NOMO-1 (cell line): ENCODE results near the gene SYNDIG1L.

Experiments used
- DNase-seq, 2 experiments: peaks; one replicate each; lab custom pipeline; 2025; ENCODE audit not compliant: unreplicated experiment in 2 of 2; lab: John Stamatoyannopoulos, UW

SYNDIG1L gene

DNA sequence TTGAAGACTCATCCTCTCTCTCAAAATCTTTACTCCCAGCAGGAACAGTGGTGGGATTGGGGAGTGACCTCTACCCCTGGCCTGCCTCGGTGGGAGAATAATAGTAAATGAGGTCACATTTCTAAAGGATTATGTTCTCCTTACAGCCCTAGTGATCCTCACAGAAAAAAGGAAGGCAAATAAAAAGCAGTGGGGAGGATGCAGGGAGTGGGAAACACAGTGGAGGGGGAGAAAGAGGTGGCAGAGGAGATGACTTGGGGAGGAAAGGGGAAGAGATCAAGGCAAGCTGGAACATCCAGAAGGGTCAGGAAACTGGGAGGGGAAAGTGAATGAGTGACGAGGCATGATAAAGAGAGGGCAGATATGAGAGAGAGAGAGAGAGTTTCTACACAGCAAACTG is 8.3 kb upstream of the SYNDIG1L start:
- DNase-seq: no peak

DNA sequence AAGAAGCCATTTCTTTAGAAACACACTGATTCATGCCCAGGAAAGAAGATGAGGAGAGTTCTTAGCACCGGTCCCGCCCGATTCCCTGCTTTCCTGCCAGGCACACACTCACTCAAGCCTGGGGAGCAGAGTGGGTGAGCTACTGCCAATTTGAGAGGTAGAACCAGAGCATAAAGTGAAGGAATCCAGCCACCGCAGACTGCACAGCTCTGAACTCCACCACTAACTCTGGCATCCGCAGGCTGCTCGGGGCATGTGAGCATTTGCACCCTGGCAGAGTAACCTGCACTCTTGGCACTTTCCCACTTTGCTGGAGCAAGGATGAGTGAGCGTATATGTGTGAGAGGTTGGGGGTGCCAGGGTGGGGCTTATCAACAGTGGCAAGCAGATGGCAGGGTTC is 4.0 kb upstream of the SYNDIG1L start:
- DNase-seq: no peak

DNA sequence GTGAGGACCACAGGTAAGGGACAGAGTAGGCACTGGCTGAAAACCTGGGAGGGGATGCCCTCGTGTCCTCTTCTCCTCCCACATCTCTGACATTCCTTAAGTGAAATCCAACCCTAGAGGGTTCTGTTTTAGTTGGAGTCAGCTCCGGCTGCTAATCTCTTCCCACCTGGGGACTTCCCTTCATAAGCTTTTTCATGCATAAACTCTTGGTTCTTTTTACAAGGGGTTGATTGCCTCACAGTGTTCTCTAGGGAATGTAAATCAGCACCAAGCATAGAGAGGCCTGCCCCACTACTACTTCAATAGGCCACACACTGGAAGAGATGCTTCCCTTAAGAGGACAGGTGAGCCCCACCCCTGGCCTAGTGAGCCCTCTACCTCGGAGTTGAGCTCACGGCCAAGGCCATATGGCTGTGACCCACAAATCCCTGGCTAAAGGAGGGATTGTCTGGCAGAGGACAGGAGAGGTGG is 3.2 kb upstream of the SYNDIG1L start:
- no peak for DNase-seq

DNA sequence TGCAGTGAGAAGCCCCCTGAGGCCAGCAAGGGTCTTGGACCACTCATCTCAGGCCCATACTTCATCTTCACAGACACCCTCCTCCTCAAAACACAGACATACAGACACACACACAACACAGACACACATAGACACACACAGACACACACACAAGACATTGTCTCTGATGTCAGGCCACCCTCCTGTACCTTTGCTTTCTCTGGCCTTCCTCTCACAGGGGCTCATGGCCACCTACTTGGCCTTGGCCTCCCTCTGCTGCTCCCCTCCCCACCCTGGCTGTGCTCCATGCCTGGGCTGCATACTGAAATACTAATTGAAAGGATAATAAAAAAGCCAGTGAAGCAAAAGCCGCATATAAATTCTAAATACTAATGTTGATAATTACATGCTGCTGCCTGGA is 1.6 kb upstream of the SYNDIG1L start:
- DNase-seq: no peak

DNA sequence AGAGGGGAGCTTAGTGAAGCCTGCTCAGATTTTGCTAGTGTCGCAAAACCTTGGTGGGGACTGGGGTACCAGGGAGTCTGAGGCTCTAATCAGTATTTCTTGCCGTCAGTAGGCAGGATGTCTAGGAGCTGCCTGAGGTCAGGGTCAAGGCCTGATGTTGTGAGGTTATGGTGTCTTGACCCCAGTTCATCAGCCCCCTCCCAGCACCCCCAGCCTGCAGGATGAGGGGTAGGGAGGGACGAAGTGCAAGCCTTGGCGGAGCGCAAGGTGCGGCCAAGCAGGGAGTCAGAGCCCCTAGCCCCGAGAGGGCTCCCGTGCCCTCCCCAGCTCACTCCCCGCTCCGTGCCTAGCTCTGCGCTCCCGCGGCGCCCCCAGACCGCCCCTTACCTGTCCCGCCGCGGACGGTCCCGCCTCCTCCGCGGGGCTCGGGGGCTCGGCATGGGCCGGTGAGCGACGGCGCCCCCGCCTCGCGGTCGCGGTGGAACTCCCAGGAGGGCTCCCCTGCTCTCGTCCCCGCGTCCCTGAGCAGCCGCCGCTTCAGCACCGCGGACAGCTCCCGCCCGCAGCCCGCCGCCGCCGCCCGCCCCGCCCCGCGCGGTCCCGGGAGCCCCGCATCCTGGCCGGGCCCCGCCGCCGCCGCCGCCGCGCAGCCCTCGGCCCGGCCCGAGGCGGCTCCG is 347 bp downstream of the SYNDIG1L start:
- DNase-seq: peak in 1 of 2 experiments; percentile 7

DNA sequence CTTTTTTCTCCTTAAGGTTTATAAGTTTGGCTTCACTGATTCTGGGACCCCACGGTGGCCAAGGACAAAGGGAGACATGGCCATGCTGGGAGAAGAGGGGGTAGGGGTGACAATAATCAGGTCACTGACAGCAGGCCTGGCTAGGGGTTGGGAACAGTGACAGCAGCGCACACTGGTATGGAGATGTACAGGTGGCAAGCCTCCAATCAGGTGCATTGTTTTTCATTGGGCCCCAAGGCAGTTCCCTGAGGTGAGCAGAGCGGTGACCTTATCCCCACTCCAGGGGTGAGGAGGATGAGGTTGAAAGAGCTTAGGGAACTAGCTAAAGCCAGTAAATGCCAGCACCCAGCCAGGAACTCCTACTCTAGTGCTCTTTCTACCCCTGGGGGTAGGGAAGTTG is 1.4 kb downstream of the SYNDIG1L start:
- no peak for DNase-seq

DNA sequence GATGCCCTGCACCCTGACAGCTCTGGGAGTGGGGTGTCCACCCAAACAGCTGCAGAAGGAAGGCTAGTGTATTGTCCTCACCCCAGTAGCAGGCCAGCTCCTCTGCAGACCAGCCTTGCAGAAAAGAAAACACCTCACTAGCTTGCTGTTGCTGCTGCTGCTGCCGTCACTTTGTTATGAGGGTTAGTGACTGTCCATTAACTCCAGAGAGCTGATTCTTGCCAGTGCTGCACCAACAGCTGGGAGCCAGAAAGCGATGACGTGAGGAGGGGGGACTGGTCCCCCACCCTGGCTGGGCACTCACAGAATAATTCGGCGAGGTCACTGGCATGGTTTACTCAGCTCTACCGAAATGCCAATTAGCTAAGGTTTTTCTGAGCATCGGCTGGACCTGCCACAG is 2.8 kb downstream of the SYNDIG1L start:
- no peak for DNase-seq

DNA sequence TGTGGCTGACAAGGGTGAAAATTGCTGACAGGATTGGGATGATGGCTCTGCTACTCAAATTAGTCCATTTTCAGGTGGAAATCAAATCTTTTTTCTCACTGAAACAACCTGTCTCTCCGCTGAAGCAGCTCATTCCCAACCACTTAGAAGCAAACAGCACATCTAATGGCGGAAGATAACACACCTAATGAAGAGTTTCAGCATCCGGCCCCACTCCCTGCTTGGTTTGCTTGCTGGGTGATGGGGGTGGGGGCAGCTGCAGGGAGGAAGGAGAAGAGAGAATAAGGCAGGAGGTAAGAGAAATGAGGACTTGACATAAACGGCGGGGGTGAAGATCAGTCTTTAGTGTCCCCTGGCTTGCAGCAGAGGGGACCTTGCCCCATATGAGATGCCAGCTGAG is 4.0 kb downstream of the SYNDIG1L start:
- DNase-seq: no peak

DNA sequence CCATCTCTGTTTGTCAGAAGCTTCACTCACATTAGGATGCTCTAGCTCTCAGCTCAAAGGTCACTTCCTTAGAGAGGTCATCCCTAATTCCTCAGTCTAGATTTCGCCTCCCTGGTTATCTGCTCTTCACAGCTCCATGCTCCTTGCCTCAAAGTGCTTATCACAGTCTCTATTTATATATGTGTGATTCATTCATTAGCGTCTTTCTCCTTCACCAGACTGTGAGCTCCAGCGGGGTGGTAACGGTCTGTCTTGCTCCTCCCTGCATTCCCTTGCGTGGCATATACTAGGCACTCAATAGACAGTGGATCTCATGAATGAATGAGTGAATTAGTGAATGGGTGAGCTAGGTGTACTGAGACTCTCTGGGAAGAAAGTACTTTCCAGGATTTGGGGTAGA is 6.9 kb downstream of the SYNDIG1L start:
- DNase-seq: no peak

DNA sequence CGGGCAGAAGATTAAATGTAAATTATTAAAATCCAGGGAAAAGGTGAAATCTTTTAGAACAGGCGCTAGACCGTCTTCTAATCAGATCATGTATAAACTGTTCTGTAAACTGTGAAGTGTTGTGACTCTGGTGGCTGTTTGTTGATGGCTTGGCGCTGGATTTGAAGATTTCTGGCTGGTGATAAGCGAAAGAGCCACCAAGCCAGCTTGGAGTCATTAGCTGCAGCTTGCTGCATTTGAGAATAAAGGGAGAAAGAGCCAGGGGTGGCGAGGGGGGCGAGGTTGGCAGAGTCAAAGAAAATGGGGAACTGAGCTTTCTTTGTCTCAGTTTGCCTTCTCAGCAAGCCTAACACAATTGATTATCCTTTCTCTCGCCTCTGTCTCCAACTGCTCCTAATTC is 8.0 kb downstream of the SYNDIG1L start:
- DNase-seq: no peak

DNA sequence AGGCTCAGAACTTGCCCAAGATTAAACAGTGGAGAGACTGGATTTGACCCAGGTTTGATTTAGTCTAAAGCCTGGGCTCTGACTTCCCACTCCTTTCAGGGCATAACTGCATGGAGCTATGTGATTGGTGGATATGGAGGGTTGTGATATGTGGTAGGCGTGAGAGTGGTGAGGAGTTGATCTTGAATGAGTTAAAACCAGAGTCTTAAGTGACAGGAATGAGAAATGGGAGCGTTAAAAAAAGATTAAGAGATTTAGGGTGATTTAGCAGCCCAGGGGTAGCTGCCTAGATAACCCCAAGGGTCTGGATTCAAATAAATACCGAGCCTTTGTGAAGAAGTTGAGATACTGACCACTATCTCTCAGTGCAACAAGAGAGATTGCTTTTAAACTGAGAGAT is 8.4 kb downstream of the SYNDIG1L start:
- no peak for DNase-seq

DNA sequence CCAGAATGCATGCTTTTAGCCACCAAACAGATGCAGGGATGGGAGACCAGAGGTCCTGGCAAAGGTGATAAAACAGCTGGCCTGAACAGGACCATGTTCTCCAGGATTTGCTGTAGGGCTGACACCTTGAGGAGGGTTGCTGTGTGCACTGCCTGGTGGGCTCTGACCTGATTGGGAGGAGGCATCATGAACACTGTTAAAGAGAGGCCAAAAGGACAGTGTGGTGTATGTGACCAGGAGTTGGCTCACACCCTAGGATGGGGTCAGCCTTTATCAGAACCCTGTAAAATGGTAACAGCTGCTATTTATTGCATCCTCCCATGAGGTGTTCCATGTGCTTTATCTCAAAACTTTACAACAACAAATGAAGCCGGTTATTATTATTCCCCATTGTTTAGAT is 8.8 kb downstream of the SYNDIG1L start:
- no peak for DNase-seq

DNA sequence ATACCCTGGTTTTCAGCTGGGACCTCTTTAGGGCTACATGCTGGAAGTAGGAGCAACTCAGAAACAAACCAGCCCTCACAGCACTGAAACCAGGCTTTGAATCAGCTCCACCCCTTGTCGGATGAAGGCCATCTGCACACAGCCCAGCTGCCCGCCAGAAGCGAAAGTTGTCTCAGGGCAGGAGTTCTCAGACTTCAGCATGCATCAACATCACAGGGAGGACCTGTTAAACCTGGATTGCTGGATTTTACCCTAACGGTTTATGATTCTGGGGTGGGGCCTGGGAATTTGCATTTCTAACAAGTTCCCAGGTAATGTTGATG is 10.9 kb downstream of the SYNDIG1L start:
- DNase-seq: no peak

DNA sequence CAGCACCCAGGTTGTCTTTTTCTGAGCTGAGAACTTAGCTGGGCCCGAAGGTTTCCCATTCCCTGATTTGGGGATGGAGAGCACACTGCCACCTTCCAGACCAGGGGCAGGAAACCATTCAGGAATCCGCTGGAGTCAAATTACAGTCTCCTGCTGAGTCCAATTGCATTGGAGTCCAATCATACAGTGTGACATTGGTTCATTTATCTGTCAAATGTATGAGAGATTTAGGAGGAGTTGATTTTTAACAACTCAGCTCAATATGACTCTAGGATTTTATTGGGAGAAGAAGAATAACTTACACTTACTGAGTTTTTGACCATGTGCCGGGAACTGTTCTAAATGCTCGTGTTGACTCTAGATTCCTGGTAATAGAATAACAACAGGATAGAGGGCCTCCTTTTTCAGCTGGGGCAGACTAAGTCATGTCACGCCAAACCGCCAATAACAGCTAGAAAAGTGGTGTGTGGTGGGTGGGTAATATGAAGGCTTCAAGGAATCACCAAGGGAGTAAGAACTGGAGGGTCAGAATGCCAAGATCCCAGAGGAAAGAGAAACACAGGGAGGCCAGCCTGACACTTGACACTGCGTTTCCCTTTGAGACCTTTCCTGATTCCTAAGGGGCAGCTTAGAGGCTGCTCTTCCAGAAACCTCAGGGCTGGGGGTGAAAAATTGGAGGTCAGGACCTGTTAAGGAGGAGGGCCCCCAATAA is 11.5 kb downstream of the SYNDIG1L start:
- no peak for DNase-seq

DNA sequence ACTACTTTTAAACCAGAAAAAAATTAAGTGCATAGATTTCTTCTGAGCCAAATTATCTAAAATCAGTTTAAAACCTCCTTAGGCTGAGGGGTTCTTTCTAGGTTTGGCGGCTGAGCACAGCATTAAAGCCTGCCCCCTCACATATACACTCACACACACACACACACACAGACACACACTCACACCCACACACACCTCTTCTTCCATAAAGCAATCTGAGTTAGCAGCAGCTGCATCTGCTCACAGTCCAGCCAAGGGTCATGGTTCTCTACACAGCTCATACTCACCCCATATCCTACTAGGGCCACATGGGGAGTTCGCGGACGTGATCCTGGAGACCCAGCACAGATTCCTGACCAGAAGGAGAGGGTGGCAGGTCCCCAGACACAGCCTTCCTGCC is 12.4 kb downstream of the SYNDIG1L start:
- DNase-seq: no peak

DNA sequence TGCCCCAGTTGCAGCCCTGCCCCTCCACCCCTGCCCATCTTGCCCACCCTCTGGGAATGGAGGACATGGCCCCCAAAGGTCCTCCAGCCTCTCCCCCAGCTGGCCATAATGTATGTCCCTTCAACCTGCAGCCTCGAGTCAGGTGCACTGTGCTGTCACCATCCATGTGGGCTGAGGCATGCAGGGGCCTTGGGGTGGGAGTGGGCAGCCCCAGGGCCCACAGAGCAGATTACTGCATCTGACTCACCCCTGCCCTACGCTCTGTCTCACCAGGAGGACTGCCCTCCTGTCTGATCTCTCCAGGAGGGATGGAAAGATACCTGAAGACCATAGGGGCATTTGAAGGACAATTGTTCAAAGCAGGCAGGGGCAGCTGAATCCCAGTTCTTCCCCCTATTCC is 13.3 kb downstream of the SYNDIG1L start:
- DNase-seq: no peak

DNA sequence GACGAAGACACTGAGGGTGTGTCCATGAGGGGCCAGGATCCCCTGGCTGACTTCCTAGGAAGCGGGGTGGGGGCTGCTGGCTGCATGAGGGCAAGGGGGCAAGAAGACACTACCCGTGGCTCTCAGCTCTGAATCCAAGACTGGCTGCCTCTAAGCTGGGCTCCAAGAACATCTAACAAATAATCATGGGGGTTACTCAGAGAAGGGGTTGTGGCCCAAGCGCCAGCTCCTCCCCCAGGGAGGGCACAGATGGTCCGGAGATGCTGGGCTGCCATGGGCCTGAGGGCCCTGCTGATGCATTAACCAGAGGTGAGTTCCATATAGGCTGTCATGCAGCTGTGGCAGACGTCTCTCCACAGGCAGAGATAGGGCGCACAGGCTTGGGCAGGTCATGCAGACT is 14.3 kb downstream of the SYNDIG1L start:
- DNase-seq: no peak

DNA sequence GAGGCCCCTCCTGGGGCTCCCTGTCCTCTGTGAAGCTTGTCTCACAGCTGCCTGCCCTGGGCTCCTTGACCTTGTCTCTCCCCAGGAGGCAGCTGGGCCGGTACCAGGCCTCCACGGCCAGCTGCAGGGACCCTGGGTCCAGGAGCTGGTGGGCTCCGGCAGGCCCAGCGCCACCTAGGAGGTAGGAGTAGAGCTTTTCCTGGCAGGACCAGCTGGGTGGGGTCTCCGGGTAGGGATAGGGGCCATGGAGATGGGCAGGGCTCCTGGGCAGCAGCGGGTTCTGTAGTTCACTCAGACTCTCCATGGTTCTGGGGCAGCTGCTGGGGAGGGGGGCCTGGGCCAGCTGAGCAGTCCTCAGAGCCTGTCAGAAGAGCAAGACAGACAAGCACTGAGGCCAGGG is 16.6 kb downstream of the SYNDIG1L start:
- DNase-seq: no peak

DNA sequence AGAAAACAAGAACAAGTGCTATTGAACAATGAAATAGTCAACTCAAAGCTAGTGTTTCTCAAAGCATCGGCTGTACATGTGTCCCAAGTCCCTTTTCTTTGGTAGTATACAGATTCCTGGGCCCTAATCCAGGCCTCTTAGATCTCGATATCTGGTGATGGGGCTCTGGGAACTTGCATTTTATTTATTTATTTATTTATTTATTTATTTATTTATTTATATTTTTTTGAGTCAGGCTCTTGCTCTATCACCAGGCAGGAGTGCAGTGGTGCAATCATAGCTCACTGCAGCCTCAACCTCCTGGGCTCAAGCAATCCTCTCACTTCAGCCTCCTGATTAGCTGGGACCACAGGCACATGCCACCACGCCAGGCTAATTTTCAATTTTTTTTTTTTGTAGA is 17.1 kb downstream of the SYNDIG1L start:
- DNase-seq: no peak

DNA sequence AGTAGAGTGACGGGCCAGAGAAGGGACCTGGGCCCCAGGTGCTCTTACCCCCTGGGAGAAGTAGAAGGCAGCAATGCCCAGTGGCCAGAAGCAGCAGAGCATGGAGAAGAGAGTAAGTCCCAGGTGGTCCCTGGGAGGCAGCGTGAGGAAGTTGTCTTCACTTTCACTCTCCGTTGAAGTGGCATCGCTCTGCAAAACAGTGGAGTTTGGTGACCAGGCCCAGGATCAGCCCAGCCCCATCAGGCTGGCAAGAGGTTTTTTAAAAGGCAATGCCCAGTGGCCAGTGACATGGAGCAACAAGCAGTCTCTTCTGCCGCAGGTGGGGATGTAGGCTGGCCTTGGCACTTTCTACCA is 18.2 kb downstream of the SYNDIG1L start:
- no peak for DNase-seq

DNA sequence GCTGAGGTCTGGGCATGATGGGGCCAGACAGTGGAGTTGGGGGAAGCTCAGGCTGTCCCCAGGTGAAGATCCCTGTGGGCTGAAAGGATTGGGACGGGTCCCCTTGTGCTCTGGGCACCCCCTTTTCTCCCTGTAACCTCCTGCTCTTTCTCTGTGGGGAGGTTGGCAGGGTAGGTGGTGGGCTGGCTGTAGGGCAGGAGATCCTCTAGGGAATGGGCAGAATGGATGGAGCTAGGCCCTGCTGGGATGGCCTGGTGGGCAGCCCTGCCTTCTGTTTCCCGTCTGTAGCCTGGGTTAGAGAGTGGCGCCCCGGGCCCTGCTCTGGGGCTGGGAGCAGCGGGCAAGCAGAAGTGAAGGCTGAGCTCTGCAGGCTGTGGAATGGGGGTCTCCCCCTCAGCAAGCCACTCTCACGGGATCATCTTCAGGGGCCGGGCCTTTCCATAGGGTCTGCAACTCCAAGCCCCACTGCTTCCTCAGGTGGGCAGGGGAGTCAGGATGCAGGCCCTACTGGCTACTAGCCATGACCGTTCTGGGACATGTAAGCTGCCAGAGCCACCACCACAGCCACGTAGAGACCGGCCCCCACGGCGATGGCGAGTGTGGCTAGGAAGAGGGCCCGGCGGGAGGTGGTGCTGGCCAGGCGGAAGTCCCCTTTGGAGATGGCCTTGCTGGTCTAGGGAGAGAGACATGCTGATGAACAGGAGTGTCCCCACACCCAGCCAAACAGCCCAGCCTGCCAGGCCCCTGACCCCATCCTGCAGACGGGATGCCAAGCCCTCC is 18.8 kb downstream of the SYNDIG1L start:
- DNase-seq: no peak

DNA sequence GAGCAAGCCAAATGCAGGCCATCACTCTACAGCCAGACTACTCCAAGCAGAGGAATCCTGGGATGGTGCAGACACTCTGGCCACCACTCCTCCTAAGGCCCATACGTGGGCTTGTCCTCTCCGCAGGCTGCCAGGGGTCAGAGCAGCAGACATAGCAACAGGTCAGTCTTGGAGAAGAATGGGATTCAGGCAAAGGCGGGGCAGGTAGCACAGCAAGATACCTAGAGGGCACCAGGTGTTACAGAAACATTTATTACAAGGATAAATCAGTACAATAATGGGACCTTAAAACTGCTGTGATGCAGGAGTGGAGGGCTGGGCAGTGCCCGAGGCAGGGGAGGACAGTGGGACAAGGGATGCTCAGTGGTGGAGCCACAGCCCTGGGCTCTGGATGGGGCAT is 20.3 kb downstream of the SYNDIG1L start:
- DNase-seq: no peak
